M059J (cell line): ENCODE measurements around the gene STX16. TPM values are rescaled to one million over a fixed set of nuclear protein-coding genes. Genes with fewer than 3 reads are reported as not detected.

ENCODE experiments used
- DNase-seq: peaks from one replicate; pipeline ENCODE4 v3.0.0-alpha.2; 2012; ENCODE audit warnings: low read depth
- total RNA-seq: library from RNA; depleted of rRNA; stranded (reverse); fragments of >200 nt; shearing (Covaris generic); gene quantifications from 2 replicates; pipeline ENCODE4 v1.2.3, GENCODE V29; 2014

The STX16 gene
- total RNA-seq, 1 experiment from 2014 or later = 24.6 TPM

DNA sequence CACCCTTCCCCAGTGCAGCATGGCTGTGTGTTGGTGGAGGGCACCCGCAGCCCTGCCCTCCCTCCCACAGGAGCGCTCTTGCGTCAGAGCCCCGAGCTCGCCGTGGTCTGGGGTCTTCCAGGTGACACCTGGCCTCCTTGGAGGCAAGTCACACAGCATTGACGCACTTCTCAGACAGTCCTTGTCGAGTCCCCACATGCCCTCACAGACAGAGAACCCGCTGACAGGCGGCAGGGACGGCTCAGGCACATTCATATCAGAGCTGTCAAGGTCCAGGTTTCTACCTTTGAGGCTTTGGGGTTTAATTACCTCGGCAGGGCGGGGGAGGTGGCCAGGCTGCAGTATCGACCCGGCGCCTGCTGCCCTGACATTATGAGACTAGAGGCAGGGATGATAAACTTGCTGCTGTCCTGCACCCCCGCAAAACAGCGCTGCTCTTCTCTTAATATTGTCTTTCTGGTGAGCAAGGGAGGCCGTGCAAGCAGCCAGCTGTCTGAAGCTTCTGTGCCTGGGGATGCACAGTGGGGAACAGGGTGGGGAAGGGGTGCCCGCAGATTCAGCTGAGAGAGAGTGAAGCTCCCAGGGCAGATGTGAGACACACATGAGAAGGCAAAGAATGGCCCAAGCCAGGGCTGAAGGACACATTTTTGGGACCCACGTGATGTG lies 46.3 kb downstream of the STX16 start:
- no peak for DNase-seq

DNA sequence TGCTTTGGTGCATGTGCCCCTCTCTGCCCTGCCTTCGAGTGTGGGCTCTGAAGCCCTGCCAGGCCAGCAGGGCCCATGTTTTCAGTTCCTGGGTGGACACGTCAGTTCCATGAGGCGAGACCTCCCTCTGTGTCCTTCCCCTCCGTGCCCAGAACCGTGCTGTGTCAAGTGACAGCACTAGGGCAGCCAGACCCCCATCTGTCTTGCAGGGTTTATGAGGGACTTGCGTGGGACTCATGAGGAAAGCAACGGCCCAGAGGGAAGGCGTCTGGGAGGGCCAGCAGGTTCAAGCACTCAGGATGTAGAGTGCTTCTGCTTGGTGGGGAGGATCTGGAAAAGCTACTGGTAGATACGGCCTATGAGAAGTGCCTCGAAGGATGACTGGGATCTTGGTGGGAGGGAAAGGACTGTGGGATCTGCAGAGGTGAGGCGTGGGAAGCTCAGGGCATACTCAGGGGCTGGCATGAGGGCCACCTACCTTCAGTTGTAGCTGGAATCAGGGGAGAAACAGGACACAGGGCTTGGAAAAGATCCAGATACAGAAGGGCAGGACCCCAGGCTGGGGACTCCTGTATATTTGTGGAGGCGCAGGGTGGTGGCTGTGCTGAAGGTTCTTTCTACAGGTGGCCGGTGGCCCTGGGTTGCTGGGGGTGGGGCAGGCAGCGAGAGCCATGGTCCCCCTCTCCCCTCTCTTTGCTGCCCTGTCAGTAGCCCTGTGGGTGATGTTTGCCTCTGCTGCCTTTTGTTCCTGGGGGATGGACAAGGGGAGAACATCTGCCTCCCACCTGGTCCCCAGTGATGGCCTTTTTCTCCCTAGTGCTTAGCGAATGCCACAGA lies 47.0 kb downstream of the STX16 start:
- DNase-seq = no peak

DNA sequence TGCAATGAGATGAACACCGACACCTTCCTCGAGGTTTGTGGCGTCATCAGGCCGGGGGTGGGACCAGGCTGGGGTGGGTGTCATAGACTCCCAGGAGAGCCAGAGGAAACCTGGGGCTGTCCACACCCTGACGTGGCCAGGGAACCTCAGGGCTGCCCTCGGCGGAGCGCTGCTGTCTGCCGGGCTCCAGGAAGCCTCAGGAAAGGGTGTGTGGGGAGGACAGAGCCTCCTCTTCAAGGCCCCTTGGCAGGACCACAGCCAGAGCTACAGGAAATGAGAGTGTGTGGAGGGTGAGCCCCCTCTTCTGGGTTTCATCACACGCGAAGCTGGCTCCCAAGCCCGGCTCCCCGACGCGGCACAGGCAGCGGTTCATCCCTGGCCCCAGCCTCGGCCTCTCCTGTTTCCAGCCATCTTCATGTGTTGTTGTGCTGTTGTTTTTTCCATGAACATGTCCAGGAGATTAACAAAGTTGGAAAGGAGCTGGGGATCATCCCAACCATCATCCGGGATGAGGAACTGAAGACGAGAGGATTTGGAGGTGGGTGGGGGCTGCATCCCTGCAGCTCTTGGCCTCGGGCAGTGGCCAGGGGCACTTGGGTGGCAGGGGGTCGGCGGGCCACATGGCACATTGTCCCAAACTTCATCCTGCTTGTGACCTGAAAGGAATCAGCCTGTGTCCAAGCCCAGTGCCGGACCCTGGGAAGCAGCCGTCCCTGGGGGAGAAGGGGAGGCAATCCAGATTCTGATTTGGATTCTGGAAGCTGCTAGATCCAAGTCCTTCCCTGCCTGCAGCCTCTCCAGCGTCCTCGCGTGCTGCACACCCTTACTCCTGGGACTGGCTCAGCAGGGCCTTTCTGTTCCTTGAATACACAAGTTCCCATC lies 47.9 kb downstream of the STX16 start:
- DNase-seq = no peak

DNA sequence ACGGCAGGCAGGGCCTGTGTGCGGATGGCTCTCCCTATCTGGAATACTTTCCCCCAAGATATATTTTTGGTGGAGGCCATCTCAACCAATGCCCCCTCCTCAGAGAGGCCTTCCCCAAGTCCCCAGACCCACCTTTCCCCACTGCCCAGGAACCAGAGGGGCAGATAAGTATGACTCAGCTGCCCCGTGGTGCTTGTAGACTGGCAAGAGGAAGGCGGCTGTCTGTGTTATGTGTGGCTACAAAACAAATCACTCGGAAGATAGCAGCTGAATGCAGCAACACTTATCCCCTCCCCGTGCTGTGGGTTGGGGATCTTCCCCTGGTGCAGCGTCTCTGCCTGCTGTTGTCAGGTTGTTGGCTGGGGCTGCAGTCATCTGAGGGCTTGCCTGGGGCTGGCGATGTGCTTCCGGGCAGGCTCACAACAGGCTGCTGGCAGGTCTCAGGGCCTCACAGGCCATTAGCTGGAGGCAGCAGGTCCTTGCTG lies 48.6 kb downstream of the STX16 start:
- DNase-seq = no peak

DNA sequence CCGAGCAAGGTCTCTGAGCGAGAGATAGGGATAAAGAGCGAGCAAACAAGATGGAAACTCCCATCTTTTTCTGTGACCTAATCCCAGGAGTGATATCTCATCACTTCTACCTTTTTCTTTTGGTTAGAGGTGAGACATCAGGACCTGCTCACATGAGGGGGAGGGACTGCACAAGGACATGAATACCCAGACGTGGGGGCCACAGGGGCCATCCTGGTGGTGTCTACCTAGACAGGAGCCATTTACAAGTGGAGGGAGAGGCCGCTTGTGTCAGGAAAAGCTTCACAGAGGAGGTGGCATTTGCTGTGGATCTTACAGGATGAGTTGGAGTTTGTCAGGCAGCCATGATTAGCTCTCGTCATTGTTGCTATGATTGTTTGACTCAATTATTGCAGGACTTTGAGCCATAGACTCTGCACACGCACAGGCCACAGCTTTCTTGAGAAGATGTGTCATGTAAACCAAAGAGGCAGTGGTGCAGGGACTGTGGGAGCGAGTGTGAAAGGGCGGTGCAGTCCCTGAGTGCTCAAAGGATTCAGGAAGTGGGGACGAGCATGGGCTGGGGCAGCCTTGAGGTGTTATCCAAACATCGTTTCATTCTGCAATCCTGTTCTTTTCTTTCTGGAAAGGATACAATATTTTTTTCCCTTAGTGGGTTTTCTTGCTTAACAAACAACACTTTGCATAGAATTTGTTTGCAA lies 49.2 kb downstream of the STX16 start:
- no peak for DNase-seq

DNA sequence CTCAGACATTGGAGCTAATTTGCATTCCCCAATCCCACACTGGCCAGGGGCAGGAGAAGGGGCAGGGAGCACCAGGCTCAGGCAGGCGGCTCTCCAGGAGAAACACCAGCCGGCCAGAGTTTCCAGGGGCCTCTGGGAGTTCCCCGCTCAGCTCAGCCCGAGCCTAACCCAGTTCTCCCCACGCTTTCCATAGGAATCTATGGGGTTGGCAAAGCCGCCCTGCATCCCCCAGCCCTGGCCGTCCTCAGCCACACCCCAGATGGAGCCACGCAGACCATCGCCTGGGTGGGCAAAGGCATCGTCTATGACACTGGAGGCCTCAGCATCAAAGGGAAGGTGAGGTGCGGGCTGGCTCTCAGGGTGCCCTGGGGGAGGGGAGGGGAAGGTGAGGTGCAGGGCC lies 49.7 kb downstream of the STX16 start:
- DNase-seq = no peak

DNA sequence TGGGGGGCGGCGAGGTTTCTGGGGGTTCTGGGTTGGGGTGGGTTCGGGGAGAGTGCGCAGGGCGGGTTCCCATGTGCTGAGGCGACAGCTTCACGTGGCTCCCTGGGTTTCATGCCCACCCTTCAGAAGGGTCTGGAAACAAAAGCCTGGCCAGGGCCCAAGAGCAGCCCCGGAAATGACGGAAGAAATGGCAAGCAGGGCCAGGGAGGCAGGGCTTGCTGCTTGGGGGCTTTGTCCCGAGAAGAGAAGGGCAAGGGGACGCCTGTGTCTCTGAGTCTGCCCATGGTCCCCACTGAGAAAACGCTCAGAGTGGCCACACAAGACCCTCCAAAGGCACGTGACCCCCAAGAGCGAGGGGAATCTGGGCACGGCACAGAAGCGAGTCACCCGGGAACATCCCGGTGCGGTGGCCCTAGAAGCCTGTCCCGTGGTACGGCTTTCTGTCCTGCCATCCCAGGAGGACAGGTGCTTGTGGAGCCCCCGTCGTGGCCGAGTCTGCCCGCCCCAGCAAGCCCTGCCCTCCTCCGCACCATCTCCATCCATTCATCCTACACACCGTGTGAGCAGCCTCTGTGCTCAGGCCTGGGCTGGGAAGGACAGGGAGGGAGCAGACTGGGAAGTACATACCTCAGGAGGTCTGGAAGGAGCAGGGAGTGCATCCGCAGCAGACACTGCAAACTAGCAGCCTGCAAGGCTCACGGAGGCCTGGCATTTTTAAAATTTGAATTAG lies 50.5 kb downstream of the STX16 start:
- DNase-seq = no peak

DNA sequence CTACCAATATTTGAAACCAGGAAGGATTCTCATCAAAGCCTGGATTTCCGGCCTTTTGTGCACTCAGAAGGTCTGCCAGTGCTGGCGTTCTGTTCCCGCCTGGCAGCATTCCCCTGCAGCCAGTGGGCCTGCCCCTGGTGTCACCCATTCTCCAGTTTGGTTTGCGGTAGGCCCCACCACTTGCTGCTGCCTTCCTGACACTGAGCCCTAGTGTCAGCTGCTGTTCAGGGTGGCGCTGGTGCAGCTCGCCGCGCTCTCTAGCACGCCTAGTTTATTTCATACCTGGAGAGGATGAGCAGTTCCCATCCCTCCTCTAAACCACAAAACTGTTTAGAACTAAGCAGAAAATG lies 51.1 kb downstream of the STX16 start:
- no peak for DNase-seq

DNA sequence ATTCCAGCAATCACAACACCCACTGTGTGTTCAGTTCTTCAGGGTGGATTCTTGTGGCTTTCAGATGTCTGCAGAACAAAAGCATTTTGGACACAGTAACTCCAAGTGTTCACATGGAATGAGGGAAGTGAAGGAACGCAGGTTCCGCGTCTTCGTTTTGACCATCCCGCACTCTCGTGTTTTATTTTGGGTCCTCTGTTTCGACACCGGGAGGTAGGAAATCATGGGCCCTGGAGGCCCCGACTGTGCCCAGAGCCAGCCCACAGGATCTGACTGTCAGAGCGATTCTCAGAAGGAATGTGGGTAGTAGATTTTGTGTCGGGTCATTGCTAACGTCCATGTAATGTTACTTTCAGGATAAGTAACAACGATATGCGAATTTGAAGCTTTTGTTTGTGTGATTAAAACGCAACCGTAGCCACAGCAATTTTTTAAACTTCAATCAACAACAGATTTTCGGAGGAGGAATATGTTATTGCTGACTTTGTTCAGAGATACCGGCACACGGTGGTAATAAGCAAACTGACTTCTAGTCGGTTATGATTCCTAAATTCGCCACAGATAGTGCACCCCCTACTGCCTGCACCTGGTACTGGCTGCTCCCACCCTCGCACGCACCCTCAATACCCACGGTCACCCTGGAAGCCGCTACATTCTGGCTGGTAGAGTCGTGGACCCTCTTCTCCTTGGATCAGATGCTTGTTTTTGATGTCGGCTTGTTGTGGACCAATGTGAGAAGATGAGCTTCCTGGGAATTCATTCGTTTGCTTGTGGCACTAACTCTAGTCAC lies 52.0 kb downstream of the STX16 start:
- DNase-seq = no peak

DNA sequence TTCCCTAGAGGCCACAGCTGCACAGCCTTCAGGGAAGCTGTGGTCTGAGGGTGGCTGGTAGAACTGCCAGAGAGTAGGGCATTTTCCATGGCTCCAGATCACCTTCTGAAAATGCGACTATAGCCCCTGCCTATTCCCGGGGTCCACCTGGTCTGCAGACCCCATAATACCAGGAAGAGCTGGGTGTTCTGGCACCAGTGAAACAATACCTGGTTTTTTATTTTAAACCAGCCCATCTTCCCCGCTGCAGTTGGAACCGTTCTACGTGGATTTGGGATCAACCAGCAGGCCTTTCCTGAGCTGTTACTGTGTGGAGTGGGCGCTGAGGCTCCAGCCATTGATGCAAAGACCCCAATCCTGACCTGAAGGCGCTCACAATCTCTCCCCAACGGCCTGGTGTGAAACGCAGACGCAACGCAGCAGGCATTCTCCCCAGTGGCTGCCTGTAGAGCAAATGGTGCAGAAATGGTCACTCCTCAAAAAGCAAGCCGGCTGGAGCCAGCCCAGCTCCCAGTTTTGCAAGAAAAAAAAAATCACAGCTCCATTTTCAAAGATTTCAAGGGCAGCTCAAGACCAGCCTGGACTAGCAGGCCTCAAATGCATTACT lies 52.8 kb downstream of the STX16 start:
- DNase-seq = no peak

DNA sequence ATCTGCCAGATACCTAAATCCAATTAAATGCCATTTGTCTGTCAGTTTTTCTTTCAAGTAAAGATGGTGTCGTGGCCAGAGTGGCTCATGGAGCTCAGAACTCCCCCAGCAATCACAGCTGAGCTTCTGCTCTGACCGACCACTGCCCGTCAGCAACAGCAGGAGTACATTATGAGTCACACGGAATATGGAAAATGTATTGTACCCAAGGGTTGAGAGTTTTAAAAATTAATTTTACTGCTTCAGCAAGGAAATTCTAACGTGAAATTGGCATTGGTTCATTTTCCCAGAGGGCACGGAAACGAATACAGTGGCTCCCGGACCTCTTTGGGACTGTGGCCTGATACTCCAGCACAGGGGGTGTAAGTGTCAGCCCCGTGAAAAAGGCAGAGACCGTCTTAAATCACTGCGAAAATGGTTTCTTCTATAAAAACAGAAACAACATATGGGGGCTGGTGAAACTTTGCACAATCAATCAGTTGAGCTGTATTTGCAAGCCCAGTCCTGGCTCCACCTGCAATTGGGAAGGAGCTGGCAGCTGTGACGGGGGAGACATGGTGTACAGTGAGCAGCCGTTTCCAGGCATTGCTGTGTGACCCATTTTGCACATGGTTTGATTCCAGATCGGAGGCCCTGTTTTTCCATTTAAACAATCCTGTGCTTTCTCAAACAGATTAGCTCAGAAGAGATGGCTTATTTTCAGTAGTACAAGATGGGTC lies 54.3 kb downstream of the STX16 start:
- no peak for DNase-seq

DNA sequence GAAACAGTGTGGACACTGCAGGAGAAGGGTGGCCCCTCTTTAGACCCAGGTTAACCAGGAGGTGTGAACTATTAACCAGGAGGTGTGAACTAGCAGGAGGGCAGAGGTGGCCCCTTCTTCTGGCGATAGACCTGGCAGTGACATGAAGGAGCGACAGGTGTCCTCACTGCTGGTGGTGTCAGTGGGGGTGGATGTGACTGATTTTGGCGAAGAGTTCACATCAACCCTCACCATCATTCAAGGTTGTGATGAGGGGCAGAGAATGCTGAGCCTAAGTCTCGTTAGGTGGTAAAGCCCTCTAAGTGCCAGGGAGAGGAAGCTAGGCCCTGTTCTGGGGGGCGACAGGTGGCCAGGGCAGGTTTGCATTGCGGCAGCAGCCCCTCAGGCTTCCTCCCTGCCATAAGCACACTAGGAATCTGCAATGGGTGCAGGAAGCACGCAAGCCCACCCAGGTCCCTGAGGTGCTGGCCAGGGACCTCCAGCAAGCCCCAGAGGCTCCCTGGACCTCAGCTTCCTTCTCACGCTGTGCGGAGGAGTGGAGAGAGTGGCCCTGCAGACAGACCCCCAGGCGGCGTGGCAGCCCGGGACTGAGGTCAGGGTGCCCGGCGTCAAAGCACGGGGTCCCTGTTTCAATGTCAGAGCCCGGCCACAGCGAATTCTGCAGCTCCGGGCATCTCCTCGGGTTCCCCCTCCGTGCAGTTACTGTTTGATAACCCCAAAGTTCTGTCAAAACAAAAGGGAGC lies 55.2 kb downstream of the STX16 start:
- DNase-seq = no peak

DNA sequence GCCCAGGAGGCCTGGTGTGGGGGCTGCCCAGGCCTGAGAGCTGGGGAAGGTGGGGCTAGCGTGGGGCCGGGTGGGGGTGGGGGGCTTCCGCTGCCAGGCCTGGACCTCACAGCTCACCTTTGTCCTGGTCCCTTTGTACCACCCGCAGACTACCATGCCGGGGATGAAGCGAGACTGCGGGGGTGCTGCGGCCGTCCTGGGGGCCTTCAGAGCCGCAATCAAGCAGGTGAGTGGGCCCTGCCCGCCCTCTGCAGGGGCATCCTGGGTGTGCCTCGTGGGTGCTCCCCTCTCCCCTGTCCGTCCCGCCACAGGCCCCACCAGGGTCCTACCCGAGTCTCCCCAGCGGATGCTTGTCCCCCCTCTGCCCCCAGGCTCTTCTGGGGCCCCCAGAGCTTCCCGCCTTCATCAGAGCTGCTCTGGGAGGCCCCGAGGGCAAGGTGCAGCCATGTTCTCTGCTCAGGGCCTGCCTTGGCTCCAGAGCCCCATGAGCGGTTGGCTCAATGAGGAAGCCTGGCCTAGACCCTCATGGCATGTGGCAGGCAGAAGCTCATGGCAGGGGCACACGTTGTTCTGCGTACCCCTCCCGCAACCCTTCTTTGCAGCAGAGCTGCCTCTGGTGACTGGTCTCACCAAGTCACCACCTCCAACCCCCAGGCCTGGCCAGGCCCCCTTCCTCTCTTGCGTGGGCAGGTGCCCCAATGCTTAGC lies 56.0 kb downstream of the STX16 start:
- no peak for DNase-seq

DNA sequence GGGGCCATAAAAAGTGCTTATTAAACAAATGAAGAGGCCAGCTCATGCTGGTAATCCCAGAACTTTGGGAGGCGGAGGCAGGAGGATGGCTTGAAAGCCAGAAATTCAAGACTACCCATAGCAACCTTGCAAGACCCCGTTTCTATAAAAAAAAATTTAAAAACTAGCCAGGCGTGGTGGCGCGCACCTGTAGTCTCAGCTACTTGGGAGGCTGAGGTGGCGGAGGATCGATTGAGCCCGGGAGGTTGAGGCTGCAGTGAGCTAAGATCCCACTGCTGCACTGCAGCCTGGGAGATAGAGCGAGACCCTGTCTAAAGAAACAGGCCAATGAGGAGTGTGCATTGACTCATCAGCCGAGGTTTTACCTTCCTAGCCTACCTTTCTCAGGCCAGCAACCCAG lies 56.7 kb downstream of the STX16 start:
- DNase-seq = no peak

DNA sequence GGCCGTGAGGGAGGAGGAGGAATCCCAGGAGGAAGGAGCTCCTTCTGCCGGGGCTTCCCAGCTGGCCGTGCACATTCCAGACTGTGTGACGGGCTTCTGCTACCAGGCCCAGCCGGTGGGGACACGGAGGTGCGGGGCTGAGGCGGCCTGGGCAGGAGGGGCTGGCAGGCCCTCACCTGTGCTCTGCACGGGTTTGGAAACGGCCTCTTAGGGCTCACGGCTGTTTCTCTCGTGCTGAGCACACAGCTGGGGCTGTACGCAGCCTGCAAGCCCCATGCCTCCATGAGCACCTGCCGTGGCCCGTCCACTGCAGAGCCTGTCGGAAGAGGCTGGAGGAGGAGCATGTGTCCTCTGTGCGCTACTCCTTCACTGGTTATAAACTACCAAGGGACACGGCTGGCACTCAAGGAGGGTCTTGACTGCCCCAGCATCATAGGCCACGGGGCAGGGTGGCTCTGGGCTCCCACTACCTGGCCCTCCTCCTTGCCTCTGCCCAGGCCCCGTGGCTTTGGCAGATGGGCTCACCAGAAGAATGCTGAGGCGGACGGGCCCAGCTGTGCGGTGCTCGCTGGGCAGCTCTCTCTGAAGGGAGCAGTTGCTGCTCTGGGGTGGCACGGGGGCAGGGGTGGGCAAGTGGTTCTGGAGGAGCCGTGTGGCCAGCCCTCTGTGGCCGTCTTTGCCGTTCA lies 57.3 kb downstream of the STX16 start:
- DNase-seq = no peak

DNA sequence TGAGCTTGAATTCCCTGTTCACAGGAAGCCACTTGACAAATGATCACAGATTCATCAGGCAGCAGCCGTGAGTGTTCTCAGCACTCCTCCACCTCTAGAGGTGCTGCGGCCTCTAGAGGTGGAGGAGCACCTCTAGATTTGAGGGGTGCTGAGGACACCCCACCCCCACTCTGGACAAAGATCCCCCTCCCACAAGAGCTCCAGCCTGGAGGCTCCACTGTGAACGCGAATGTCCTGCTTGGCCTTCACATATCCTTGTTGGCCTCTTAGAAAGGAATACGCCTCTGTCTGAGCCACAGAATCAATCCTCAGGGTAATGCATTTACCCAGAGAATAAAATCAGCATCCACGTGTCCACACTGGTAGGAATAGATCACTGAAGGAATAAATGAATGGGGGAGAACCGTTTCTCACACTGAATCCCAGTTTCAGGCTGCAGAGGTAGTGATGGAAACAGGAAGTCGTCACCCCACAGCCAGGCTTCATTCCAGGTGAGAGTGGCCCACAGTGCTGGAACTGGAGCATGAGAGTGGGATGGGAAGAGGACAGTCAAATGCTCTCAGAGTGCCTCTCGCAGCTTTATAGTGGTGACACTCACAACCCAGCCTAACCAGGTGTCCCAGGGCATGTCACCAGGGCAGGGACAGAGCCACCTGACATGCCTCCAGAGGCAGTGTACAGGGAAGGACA lies 58.1 kb downstream of the STX16 start:
- no peak for DNase-seq

DNA sequence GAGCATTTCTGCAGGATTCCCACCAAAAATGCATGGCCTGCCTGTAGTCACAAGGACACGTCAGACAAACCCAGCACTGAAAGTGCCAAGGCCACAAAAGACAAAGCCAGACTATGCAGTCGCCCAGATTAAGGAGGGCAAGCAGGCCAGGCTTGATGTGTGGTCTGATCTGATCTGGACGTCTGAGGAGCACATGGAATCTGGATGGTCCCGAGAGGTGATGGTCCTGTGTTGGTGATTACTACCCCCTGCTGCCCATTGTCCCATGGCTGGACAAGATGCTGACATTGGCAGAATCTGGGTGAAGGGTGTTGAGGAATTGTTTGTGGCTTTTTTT lies 58.6 kb downstream of the STX16 start:
- DNase-seq = no peak
